ENCODE data around the gene PTPRZ1.

PTPRZ1 gene

DNA sequence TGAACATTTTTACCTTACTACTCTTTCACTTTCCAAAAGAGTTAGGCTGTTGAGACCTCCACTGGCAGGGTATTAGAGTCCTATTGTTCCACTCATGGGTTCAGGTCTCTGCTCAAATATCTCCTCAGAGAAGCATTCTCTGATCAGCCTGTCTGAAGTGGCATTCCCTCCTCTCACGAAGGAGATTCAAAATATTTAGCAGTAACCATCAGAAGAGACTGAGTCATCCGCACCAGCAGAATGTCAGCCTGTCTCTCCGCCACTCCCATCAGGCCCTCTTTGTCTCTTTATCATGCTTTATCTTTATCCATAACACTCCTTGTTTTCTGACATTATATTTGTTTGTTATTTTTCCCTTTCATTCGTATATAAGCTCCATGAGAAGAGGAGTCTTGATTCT is 192.0 kb downstream of the PTPRZ1 start:
- DNase-seq (ENCODE audit: low read depth): no peak
- no peak overlapping the region for H3K4me3 ChIP-seq (ENCODE audit: control insufficient read depth, low read depth, low read length)
- TF ChIP-seq, protein P1, sequence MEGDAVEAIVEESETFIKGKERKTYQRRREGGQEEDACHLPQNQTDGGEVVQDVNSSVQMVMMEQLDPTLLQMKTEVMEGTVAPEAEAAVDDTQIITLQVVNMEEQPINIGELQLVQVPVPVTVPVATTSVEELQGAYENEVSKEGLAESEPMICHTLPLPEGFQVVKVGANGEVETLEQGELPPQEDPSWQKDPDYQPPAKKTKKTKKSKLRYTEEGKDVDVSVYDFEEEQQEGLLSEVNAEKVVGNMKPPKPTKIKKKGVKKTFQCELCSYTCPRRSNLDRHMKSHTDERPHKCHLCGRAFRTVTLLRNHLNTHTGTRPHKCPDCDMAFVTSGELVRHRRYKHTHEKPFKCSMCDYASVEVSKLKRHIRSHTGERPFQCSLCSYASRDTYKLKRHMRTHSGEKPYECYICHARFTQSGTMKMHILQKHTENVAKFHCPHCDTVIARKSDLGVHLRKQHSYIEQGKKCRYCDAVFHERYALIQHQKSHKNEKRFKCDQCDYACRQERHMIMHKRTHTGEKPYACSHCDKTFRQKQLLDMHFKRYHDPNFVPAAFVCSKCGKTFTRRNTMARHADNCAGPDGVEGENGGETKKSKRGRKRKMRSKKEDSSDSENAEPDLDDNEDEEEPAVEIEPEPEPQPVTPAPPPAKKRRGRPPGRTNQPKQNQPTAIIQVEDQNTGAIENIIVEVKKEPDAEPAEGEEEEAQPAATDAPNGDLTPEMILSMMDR (conservative IDR thresholded peaks at IDR 0.05; ENCODE audit: control insufficient read depth, insufficient read depth, low read depth, low read length): no peak

DNA sequence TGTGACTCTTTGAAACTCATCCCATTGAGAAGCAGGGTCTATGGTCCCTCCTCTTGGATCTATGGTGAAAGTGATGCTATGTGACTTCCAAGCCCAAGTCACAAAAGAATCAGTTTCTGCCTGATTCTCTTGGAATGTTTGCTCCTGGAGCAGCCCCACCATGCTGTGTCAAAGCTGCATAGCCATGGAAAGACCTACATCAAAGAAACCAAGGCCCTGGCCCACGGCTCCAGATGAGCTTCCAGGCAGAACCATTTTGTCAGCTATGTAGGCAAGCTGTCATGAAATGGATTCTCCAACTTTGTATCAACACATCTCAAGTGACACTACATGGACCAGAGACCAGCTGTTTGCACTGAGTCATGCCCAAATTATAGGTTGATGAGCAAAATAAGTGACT is 194.1 kb downstream of the PTPRZ1 start:
- TF ChIP-seq, protein P1 (conservative IDR thresholded peaks at IDR 0.05; ENCODE audit: control insufficient read depth, insufficient read depth, low read depth, low read length): no peak
- no peak overlapping the region for H3K4me3 ChIP-seq (ENCODE audit: control insufficient read depth, low read depth, low read length)
- no peak for DNase-seq (ENCODE audit: low read depth)

DNA sequence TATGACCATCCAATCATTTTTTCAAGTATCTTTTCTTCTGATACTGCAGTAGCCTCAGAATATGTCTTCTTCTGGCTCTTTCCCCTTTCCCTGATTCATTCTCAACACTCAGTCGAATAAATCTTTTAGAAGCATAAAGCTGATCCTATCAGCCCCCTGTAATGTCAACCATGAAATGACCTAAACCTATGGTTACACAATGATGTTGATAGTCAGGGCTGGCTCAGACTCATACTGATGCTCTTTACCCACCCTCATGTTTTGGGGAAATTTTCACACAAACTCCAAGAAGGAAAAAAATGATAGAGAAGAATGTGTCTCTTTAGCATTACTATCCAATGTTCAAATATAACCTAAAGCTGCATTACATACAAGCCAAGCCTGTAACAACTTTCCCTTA is 195.1 kb downstream of the PTPRZ1 start:
- TF ChIP-seq, protein P1 (conservative IDR thresholded peaks at IDR 0.05; ENCODE audit: control insufficient read depth, insufficient read depth, low read depth, low read length): no peak
- DNase-seq (ENCODE audit: low read depth): no peak
- H3K4me3 ChIP-seq (ENCODE audit: control insufficient read depth, low read depth, low read length): no peak overlapping the region

DNA sequence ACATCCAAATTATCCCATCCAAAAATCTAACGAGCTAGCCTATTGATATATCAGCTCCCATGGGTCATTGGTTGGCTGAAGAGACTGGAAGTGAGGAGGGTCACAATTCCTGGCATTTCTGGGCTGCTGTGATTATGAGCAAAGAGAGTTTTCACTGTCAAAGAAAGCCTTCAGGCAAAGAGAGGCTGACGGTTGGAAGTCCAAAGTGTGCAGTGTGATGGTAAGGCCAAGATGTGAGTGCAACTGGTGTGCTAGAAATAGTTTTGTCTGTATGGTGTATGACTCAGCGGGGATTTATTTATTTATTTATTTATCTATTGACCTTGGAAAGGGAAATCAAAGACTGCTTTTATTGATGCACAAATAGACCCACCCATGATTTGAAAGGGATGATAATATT is 196.0 kb downstream of the PTPRZ1 start:
- no peak overlapping the region for H3K4me3 ChIP-seq (ENCODE audit: control insufficient read depth, low read depth, low read length)
- TF ChIP-seq, protein P1 (conservative IDR thresholded peaks at IDR 0.05; ENCODE audit: control insufficient read depth, insufficient read depth, low read depth, low read length): no peak
- DNase-seq (ENCODE audit: low read depth): no peak

DNA sequence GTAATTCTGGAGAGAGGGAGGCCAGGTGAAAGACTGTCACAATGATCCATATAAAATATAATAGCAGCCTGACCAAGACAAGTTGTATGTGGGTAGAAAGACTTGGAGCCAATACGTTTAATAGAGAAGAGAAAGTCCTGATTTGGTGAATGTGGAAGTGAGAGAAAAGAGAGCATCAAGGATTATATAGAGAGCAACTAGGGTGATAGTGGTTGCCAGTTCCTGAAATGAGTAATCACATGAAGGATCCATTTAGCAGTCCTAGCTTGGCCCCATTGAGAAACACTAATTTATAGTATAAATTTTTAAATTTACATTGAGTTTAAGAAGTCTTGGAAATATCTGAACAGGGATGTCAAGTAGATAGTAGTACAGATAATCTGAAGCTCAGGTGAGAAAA is 197.1 kb downstream of the PTPRZ1 start:
- DNase-seq (ENCODE audit: low read depth): no peak
- TF ChIP-seq, protein P1 (conservative IDR thresholded peaks at IDR 0.05; ENCODE audit: control insufficient read depth, insufficient read depth, low read depth, low read length): no peak

DNA sequence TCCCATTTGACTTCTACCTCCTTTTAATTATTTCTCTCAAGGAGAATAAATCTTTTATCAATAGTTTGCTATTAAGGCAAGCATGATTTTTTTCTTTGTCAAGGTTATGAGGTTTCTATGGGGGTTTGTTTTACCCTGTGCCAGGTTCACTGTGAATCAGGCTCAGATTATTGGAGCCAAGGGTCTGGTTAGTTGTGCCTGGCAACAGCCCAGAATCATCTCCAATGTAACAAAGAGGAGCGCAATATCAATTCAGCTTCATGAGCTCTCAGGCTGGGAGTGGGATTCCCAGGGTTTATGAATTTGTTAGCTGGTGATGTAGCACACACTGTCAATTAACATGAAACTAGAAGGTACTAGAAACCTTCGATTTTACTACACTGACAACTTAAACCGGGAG is 197.9 kb downstream of the PTPRZ1 start:
- no peak overlapping the region for H3K4me3 ChIP-seq (ENCODE audit: control insufficient read depth, low read depth, low read length)
- DNase-seq (ENCODE audit: low read depth): no peak
- TF ChIP-seq, protein P1 (conservative IDR thresholded peaks at IDR 0.05; ENCODE audit: control insufficient read depth, insufficient read depth, low read depth, low read length): no peak

More for the DNA sequence above, 197.1 kb downstream of the PTPRZ1 start:
- no peak overlapping the region for H3K4me3 ChIP-seq (ENCODE audit: control insufficient read depth, low read depth, low read length)

DNA sequence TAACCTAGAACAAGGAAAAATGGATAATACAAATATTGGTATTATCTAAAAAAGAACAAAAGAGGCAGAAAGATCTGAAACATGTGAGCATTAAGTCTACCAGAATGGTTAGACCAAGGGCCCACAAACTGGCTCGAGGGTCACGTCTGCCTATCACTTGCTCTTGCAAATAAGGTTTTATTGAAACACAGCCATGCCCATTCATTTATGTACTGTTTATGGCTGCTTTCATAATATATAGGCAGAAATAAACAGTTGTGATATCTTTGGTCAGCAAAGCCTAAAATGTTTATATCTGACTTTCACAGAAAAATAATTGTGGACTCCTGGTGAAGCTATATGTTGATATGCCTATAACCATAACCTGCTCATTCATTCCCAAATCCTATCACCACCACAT is 199.3 kb downstream of the PTPRZ1 start:
- TF ChIP-seq, protein P1 (conservative IDR thresholded peaks at IDR 0.05; ENCODE audit: control insufficient read depth, insufficient read depth, low read depth, low read length): no peak
- no peak for DNase-seq (ENCODE audit: low read depth)
- H3K4me3 ChIP-seq (ENCODE audit: control insufficient read depth, low read depth, low read length): no peak overlapping the region
